ENCODE measurements around the gene EIF2S2.

- TF ChIP-seq CTCF (IDR thresholded peaks at IDR 0.05), result no peak
- TF ChIP-seq EZH2 (IDR thresholded peaks at IDR 0.05), result no peak
These were observed 36.4 kb downstream of the EIF2S2 start for GRCh38 chr20:34075647-34076046.
